ENCODE measurements around the gene DIPK1B.

Gene DIPK1B

DNA sequence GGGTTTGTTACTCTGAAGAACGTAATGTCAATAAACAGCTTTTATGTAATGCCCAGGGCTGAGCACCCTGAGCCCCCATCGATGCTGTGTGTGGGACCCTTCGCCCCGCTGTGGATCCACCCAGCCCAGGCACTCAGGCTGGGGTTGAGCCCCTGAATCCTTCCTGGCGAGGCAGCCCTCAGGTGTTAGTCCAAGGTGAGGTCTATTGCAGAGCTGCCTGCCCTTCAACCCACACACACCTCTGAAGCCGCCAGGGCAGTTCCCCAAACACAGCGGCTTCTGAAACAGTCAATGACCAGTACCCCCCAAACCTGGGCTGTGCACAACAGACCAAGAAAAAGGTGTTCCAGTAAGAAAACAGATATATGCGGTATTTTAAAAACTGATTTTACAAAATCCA is 11.6 kb downstream of the DIPK1B start:
- FAIRE-seq (no peak), DNase-seq (ENCODE audit: insufficient read length, low spot score) (no peak)
- no peak for TF ChIP-seq PAX5 (IDR thresholded peaks at IDR 0.05; ENCODE audit: insufficient read depth, low read length, severe bottlenecking)
- TF ChIP-seq POLR2AphosphoS5 (IDR thresholded peaks at IDR 0.05; ENCODE audit: low read depth, low read length): no peak
- TF ChIP-seq POU2F2 (IDR thresholded peaks at IDR 0.05; ENCODE audit: low read depth, low read length): no peak
- TF ChIP-seq SPI1 (IDR thresholded peaks at IDR 0.05; ENCODE audit: low read depth, low read length): no peak
- no peak for TF ChIP-seq TAF1 (IDR thresholded peaks at IDR 0.05; ENCODE audit: low read depth, low read length)
- no peak for TF ChIP-seq POLR2A (IDR thresholded peaks at IDR 0.05; ENCODE audit: low read depth, low read length)

DNA sequence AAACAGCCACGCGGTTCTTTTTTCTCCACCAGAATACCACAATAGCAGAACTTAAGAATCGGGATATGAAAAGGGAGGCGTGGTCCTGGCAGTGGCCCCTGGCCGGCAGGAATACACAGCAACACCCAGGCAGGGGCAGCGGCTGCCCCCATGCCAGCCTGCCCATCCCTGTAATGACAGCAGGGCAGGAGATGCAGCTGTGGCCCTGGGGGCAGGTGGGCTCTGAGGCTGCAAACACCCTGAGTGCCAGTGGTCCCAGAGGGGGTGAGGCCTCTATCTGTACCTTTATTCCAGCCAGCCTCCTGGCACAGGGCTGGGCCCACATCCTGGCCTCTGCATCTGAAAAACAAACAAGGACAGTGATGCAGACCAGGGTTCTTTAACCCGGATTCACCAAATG is 12.4 kb downstream of the DIPK1B start:
- FAIRE-seq: no peak
- DNase-seq (ENCODE audit: insufficient read length, low spot score): no peak

DNA sequence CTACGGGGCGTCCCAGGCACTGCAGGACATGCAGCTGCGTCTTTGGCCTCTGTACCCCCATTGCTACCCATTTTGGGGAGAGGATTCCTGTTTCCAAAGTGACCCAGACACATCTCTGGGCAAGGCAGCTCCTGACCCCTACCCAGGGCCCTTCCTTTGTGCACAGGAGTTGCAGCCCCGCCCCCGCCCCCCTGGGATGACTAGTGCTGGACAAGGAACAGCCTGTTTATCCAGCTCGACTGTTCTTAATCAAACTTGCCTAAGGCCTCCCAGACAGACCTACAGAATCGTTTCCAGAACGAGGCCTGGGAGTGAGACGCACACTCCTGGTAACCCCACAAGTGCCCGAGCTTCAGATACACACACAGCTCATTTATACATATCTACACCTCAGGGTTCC is 13.2 kb downstream of the DIPK1B start:
- DNase-seq (ENCODE audit: insufficient read length, low spot score) (no peak), FAIRE-seq (no peak)
- no peak for TF ChIP-seq SPI1 (IDR thresholded peaks at IDR 0.05; ENCODE audit: low read depth, low read length)
- no peak for TF ChIP-seq TAF1 (IDR thresholded peaks at IDR 0.05; ENCODE audit: low read depth, low read length)
- TF ChIP-seq POU2F2 (IDR thresholded peaks at IDR 0.05; ENCODE audit: low read depth, low read length): no peak
- TF ChIP-seq POLR2A (IDR thresholded peaks at IDR 0.05; ENCODE audit: low read depth, low read length): no peak; the same call in 1 of the 2 replicates
- TF ChIP-seq PAX5 (IDR thresholded peaks at IDR 0.05; ENCODE audit: insufficient read depth, low read length, severe bottlenecking): no peak

More for the DNA sequence above, 12.4 kb downstream of the DIPK1B start:
- no peak for TF ChIP-seq POLR2A (IDR thresholded peaks at IDR 0.05; ENCODE audit: low read depth, low read length)
- TF ChIP-seq TAF1 (IDR thresholded peaks at IDR 0.05; ENCODE audit: low read depth, low read length): no peak
- no peak for TF ChIP-seq PAX5 (IDR thresholded peaks at IDR 0.05; ENCODE audit: insufficient read depth, low read length, severe bottlenecking)
- no peak for TF ChIP-seq POU2F2 (IDR thresholded peaks at IDR 0.05; ENCODE audit: low read depth, low read length)
- TF ChIP-seq SPI1 (IDR thresholded peaks at IDR 0.05; ENCODE audit: low read depth, low read length): no peak
- TF ChIP-seq POLR2AphosphoS5 (IDR thresholded peaks at IDR 0.05; ENCODE audit: low read depth, low read length): no peak

DNA sequence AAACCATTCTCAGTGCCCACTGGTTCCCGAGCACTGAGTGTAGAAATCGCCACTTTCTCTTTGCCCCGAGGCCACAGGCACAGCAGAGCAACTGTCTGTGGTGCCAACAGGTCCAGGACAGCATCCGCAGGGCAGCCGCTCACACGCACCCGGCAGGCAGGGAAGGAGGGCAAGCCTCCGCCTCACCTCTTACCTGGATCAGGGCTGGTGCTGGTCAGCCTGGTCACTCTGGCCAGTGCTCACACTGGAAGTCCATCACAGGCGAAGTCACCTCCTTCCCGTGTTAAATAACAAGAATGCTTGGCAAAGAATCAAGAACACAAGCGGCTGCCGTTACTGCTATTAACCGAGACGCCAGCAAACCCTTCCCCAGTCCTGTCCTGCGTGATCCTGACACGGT is 13.7 kb downstream of the DIPK1B start:
- FAIRE-seq (no peak), DNase-seq (ENCODE audit: insufficient read length, low spot score) (no peak)
- TF ChIP-seq POLR2AphosphoS5 (IDR thresholded peaks at IDR 0.05; ENCODE audit: low read depth, low read length): 0 out of 2 replicates have a peak, but pooled peaks have one; percentile 1
- no peak for TF ChIP-seq SPI1 (IDR thresholded peaks at IDR 0.05; ENCODE audit: low read depth, low read length)

DNA sequence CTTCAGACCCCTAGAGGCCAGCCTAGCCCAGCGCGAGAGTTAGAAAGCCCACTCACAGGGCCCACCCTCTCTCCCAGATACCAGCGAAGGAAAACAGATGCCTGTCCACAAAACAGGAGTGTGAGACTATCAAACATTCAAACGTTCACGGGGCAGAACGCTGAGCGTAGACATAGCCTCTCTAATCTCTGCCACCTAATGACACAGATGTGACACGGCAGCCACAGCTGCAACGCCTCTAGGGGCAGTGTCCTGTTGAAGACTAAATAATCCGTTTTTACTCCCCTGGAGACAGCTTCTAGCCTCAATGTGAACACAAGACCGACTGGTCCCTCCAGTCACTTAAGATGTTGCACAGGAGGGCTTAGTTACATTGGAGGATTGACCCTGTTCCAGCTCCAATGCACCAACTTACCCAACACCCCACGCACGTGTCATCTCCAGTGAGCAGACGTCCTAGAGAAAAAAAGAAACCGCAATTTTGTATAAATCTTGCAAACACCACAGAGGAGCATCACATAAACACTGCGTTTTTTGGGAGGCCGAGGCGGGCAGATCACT is 14.3 kb downstream of the DIPK1B start:
- DNase-seq (ENCODE audit: insufficient read length, low spot score) (peak; percentile 74), FAIRE-seq (peak; percentile 85)
- TF ChIP-seq PAX5 (IDR thresholded peaks at IDR 0.05; ENCODE audit: insufficient read depth, low read length, severe bottlenecking) (no peak), TAF1 (IDR thresholded peaks at IDR 0.05; ENCODE audit: low read depth, low read length) (no peak), POLR2A (IDR thresholded peaks at IDR 0.05; ENCODE audit: low read depth, low read length) (no peak), POLR2AphosphoS5 (IDR thresholded peaks at IDR 0.05; ENCODE audit: low read depth, low read length) (no peak; the same call in 1 of the 2 replicates), POU2F2 (IDR thresholded peaks at IDR 0.05; ENCODE audit: low read depth, low read length) (no peak), SPI1 (IDR thresholded peaks at IDR 0.05; ENCODE audit: low read depth, low read length) (no peak)

DNA sequence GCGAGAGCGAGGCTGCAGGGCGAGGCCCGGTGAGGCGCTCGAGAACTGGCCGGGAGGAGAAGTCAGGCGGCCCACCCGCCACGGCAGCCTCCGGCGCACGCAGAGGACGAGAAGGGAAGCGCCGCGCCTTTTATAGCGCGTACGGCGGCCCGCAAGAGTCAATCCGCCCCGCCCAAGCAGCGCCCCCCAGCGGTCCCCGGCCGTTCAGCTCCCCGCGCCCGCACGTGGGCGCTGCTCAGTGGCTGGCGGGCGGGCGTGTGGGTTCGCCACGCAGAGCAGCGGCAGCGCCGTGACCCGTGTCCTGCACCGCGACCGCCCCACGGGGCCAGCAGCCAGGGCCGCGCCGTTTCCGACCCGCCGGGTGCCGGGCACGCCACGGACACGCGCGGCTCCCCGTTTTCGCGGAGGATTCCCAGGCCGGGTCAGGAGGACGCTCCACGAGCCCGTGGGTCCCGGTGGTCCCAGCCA is 15.7 kb downstream of the DIPK1B start:
- TF ChIP-seq POU2F2 (IDR thresholded peaks at IDR 0.05; ENCODE audit: low read depth, low read length) (peak; percentile 97), POLR2AphosphoS5 (IDR thresholded peaks at IDR 0.05; ENCODE audit: low read depth, low read length) (peak; percentile 100), SPI1 (IDR thresholded peaks at IDR 0.05; ENCODE audit: low read depth, low read length) (peak; percentile 38; the same call in 1 of the 2 replicates), TAF1 (IDR thresholded peaks at IDR 0.05; ENCODE audit: low read depth, low read length) (peak; percentile 98), POLR2A (IDR thresholded peaks at IDR 0.05; ENCODE audit: low read depth, low read length) (peak; percentile 99), PAX5 (IDR thresholded peaks at IDR 0.05; ENCODE audit: insufficient read depth, low read length, severe bottlenecking) (peak; percentile 95)
- peak; percentile 83 for FAIRE-seq
- peak; percentile 98 for DNase-seq (ENCODE audit: insufficient read length, low spot score)

DNA sequence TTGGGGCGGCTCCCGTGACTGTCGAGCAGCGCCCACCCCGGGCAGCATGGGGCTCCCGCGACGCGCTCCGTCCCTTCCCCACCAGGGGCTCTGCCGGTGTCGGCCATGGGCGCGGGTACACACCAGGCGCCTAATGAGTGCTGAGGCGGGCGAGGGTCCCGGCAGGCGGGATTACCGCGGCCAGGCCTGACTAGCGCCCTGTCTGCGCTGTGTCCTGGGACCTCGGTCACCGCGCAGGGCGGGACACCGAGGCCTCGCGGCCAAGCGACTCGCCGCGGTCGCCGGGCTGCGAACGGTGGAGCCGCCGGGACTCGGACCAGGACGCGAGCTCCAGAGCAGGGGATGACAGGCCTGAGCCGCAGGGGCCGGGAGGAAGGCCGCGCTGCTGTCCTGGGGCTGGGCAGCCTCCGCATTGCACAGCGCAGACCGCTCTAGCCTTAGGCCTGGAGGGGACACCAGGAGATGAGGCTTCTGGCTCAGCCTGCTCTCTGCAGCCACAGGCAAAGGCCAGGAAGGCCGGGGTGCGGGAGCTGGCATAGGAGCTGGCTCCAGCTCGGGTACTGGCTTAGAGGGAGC is 16.3 kb downstream of the DIPK1B start:
- FAIRE-seq (no peak), DNase-seq (ENCODE audit: insufficient read length, low spot score) (no peak)
- no peak for TF ChIP-seq POLR2AphosphoS5 (IDR thresholded peaks at IDR 0.05; ENCODE audit: low read depth, low read length)
- no peak for TF ChIP-seq POLR2A (IDR thresholded peaks at IDR 0.05; ENCODE audit: low read depth, low read length)
- TF ChIP-seq POU2F2 (IDR thresholded peaks at IDR 0.05; ENCODE audit: low read depth, low read length): no peak
- no peak for TF ChIP-seq SPI1 (IDR thresholded peaks at IDR 0.05; ENCODE audit: low read depth, low read length)
- no peak for TF ChIP-seq PAX5 (IDR thresholded peaks at IDR 0.05; ENCODE audit: insufficient read depth, low read length, severe bottlenecking)
- TF ChIP-seq TAF1 (IDR thresholded peaks at IDR 0.05; ENCODE audit: low read depth, low read length): no peak

DNA sequence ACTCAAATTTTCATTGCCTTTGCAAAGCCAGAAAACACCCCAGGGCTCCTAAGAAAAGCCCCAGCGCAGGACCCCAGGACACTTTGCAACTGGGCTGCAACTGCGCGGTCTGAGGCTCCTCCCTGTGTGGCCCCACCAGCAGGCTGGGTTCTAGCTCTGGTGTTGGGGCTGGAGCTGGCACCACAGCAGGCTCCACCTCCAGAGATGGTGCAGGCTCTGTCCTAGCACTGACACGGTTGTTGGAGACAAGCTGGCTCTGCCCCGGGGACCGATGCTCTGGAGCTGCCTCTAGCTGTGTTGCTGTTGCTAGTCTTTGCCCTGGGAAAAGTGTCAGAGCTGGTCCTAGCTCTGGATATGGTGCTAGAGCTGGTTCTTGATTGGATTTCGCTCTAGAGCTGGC is 16.8 kb downstream of the DIPK1B start:
- no peak for FAIRE-seq
- DNase-seq (ENCODE audit: insufficient read length, low spot score): no peak
- TF ChIP-seq PAX5 (IDR thresholded peaks at IDR 0.05; ENCODE audit: insufficient read depth, low read length, severe bottlenecking): no peak
- TF ChIP-seq POLR2AphosphoS5 (IDR thresholded peaks at IDR 0.05; ENCODE audit: low read depth, low read length): no peak
- no peak for TF ChIP-seq SPI1 (IDR thresholded peaks at IDR 0.05; ENCODE audit: low read depth, low read length)
- no peak for TF ChIP-seq POU2F2 (IDR thresholded peaks at IDR 0.05; ENCODE audit: low read depth, low read length)
- TF ChIP-seq TAF1 (IDR thresholded peaks at IDR 0.05; ENCODE audit: low read depth, low read length): no peak
- TF ChIP-seq POLR2A (IDR thresholded peaks at IDR 0.05; ENCODE audit: low read depth, low read length): no peak

DNA sequence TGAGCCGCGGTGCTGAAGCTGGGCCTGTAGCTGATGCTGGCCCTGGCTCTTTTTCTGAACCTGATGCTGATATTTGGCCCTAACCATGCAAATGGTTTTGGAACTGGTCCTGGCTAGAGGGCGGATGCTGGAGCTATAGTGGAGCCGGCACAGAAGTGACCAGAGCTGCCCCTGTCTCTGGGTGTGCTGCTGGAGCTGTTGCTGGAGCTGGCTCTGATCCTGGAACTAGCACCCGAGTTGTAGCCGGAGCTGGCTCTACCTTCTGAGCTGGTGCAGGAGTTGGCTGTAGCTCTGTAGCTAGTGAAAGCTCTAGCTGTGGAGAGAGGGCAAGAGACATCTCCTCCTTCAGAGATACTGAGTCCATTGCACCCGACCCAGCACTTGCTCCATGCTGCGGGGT is 17.6 kb downstream of the DIPK1B start:
- TF ChIP-seq POU2F2 (IDR thresholded peaks at IDR 0.05; ENCODE audit: low read depth, low read length) (no peak), PAX5 (IDR thresholded peaks at IDR 0.05; ENCODE audit: insufficient read depth, low read length, severe bottlenecking) (no peak), POLR2A (IDR thresholded peaks at IDR 0.05; ENCODE audit: low read depth, low read length) (no peak), TAF1 (IDR thresholded peaks at IDR 0.05; ENCODE audit: low read depth, low read length) (no peak), SPI1 (IDR thresholded peaks at IDR 0.05; ENCODE audit: low read depth, low read length) (no peak), POLR2AphosphoS5 (IDR thresholded peaks at IDR 0.05; ENCODE audit: low read depth, low read length) (no peak)
- no peak for FAIRE-seq
- DNase-seq (ENCODE audit: insufficient read length, low spot score): no peak

Data from GM12891 (cell line).